Mucosa of stomach (tissue), 1 donor: ENCODE results near the gene TMEM239.
"Not testable (repeated sequence)": the region's sequence is repeated elsewhere in the genome, so short reads cannot be mapped to it uniquely, and the experiment has no call there.

ENCODE experiments used
- H3K27me3 ChIP-seq: one replicate; pipeline ENCODE4 v1.7.0; 2013; ENCODE audit warnings: mild to moderate bottlenecking, low read length; ENCODE audit not compliant: control insufficient read depth, insufficient read depth
- H3K36me3 ChIP-seq: one replicate; pipeline ENCODE4 v1.7.0; 2013; ENCODE audit warnings: low read length; ENCODE audit not compliant: control insufficient read depth, insufficient read depth
- H3K4me1 ChIP-seq: one replicate; pipeline ENCODE4 v1.7.0; 2013; ENCODE audit warnings: mild to moderate bottlenecking, low read length; ENCODE audit not compliant: control insufficient read depth, insufficient read depth
- H3K4me3 ChIP-seq: one replicate; pipeline ENCODE4 v1.7.0; 2013; ENCODE audit warnings: low read length
- H3K9ac ChIP-seq: one replicate; pipeline ENCODE4 v1.7.0; 2013; ENCODE audit warnings: mild to moderate bottlenecking, low read length, moderate library complexity
- H3K9me3 ChIP-seq: one replicate; pipeline ENCODE4 v1.7.0; 2013; ENCODE audit warnings: mild to moderate bottlenecking, low read length, moderate library complexity; ENCODE audit not compliant: control insufficient read depth
- donor health status: Pancreatic carcinoma.

The TMEM239 gene

GRCh38 chr20:2816030-2816582, at the start of gene TMEM239:
TSS of gene TMEM239 (plus strand) at chr20:2816364. CDS start at chr20:2816555, 191 bp downstream.
- no peak within 1 kb of the TSS for H3K9ac ChIP-seq
- H3K4me1 ChIP-seq: no peaks in the 10 kb centered on the region
- peaks cover 28% of the 10 kb centered on the region for H3K27me3 ChIP-seq
- no peaks in the 10 kb centered on the region for H3K36me3 ChIP-seq
- no peak within 1 kb of the TSS for H3K4me3 ChIP-seq
- H3K9me3 ChIP-seq: no peaks in the 10 kb centered on the region

- Histone ChIP-seq H3K9me3 (no peaks in the 10 kb centered on the region), H3K36me3 (no peaks in the 10 kb centered on the region), H3K4me3 (no peak overlapping the region), H3K9ac (no peak overlapping the region), H3K4me1 (peaks cover 5% of the 10 kb centered on the region), H3K27me3 (peaks cover 4% of the 10 kb centered on the region)
Observed at GRCh38 chr20:2767768-2768631, 48.2 kb upstream of the TMEM239 start.

GRCh38 chr20:2768632-2769015, 47.5 kb upstream of the TMEM239 start:
- Histone ChIP-seq H3K4me1 (peaks cover 5% of the 10 kb centered on the region), H3K9ac (no peak overlapping the region), H3K36me3 (no peaks in the 10 kb centered on the region), H3K4me3 (no peak overlapping the region), H3K9me3 (no peaks in the 10 kb centered on the region), H3K27me3 (peaks cover 4% of the 10 kb centered on the region)

GRCh38 chr20:2770091-2770490, 46.1 kb upstream of the TMEM239 start:
- H3K9me3 ChIP-seq, H3K4me3 ChIP-seq, H3K9ac ChIP-seq, H3K27me3 ChIP-seq, H3K4me1 ChIP-seq, H3K36me3 ChIP-seq: not testable (repeated sequence)

- H3K9ac ChIP-seq: no peak overlapping the region
- no peaks in the 10 kb centered on the region for H3K36me3 ChIP-seq
- peaks cover 4% of the 10 kb centered on the region for H3K27me3 ChIP-seq
- H3K4me1 ChIP-seq: peaks cover 5% of the 10 kb centered on the region
- H3K9me3 ChIP-seq: no peaks in the 10 kb centered on the region
- H3K4me3 ChIP-seq: no peak overlapping the region
Observed at GRCh38 chr20:2771631-2772080, 44.5 kb upstream of the TMEM239 start.

GRCh38 chr20:2773812-2774211, 42.4 kb upstream of the TMEM239 start:
- Histone ChIP-seq H3K27me3 (no peaks in the 10 kb centered on the region), H3K9ac (no peak overlapping the region), H3K9me3 (no peaks in the 10 kb centered on the region), H3K4me3 (no peak overlapping the region), H3K4me1 (no peaks in the 10 kb centered on the region), H3K36me3 (no peaks in the 10 kb centered on the region)

- Histone ChIP-seq H3K36me3 (no peaks in the 10 kb centered on the region), H3K4me1 (no peaks in the 10 kb centered on the region), H3K9me3 (no peaks in the 10 kb centered on the region), H3K4me3 (no peak overlapping the region), H3K27me3 (no peaks in the 10 kb centered on the region), H3K9ac (no peak overlapping the region)
Observed at GRCh38 chr20:2775139-2775538, 41.0 kb upstream of the TMEM239 start.

- Histone ChIP-seq H3K36me3 (no peaks in the 10 kb centered on the region), H3K4me3 (no peak overlapping the region), H3K27me3 (no peaks in the 10 kb centered on the region), H3K9ac (no peak overlapping the region), H3K9me3 (no peaks in the 10 kb centered on the region), H3K4me1 (no peaks in the 10 kb centered on the region)
Observed at GRCh38 chr20:2778602-2779321, 37.4 kb upstream of the TMEM239 start.

GRCh38 chr20:2780948-2781347, 35.2 kb upstream of the TMEM239 start:
- no peaks in the 10 kb centered on the region for H3K36me3 ChIP-seq
- no peak overlapping the region for H3K4me3 ChIP-seq
- no peaks in the 10 kb centered on the region for H3K4me1 ChIP-seq
- no peaks in the 10 kb centered on the region for H3K27me3 ChIP-seq
- H3K9me3 ChIP-seq: no peaks in the 10 kb centered on the region
- H3K9ac ChIP-seq: no peak overlapping the region

- Histone ChIP-seq H3K4me1 (no peaks in the 10 kb centered on the region), H3K9me3 (no peaks in the 10 kb centered on the region), H3K27me3 (no peaks in the 10 kb centered on the region), H3K9ac (no peak overlapping the region), H3K4me3 (no peak overlapping the region), H3K36me3 (no peaks in the 10 kb centered on the region)
Observed at GRCh38 chr20:2783908-2784566, 32.1 kb upstream of the TMEM239 start.

GRCh38 chr20:2793471-2793870, 22.7 kb upstream of the TMEM239 start:
- Histone ChIP-seq H3K4me3 (no peak overlapping the region), H3K4me1 (no peaks in the 10 kb centered on the region), H3K27me3 (peaks cover 26% of the 10 kb centered on the region), H3K9me3 (no peaks in the 10 kb centered on the region), H3K9ac (no peak overlapping the region), H3K36me3 (no peaks in the 10 kb centered on the region)
